Stimulated activated CD4-positive, alpha-beta T cell treated with anti-CD3 and anti-CD28 coated beads, Interleukin-2, amount 100 ng/mL, for 48 hours (primary cell): ENCODE measurements around the gene CPHXL.

Experiments
- DNase-seq, 2 donors: peaks; one replicate each; pipeline ENCODE4 v3.0.0-alpha.2; 2020

The CPHXL gene

DNA sequence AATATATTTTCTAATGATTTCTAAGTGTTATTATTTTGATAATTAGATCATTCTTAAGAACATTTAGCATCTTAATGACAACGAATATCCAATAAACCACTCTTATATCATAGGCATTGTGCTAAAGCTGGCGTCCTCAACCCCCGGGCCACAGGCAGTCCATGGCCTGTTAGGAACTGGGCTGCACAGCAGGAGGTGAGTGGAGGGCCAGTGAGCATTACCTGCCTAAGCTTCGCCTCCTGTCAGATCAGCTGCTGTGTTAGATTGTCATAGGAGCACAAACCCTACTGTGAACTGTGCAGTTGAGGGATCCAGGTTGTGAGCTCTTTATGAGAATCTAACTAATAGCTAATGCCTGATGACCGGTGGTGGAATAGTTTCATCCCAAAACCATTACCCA, 28.7 kb downstream of the CPHXL start:
- no peak for DNase-seq

DNA sequence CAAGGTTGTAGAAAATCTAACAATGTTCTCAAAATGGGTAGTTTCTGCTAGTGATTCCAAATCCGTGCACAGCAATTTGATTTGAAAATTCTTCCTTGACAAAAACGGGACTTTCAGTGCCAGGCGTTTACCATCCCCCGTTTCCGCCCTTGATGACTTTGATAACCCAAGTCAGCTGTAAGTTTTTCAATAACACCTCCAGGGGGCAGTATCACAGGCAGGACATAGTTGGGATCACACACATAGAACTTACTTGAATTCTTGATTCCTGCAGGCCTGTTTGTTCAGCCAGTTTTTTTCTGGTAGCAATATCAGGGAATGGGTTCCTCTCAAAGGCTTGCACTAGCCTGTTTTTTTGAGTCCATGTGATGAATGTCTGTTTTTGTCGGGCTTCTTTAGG, 30.6 kb downstream of the CPHXL start:
- no peak for DNase-seq

DNA sequence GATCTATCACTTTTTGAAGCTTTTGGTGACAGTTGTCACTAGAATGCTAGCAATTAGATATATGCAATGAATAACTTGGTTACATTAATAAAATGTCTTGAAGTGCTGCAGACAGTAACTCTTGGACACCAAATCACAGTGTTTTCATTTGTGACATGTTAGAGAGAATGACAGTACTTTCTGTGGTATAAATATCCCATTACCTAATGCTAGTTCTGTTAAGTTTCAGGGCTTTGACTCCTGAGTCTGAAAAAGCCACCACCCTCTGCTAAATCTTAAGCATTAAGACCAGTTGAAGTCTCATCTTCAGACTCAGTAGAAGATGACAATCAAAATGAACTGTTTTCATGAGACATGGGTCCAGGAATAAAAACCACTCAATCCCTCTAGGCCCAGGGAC, 38.9 kb downstream of the CPHXL start:
- DNase-seq, result no peak

DNA sequence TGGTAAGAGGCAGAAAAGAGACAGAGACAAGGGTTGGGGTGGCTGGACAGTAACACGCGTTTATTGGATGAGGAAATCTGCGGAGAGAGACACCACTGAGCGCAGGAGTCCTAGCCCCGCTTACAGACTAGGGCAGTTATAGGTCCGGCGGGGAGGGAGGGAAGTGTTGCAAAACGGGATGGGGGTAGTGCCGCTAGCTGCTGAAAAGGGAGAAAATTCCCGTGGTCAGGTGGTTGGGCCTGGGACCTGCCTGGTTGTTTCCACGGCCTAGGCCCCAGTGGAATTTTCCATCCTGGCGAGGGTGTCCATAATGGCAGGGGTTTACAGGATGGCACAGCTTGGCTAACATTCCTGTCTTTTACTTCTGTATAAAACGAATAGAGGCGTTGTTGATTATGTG, 44.0 kb downstream of the CPHXL start:
- no peak for DNase-seq

DNA sequence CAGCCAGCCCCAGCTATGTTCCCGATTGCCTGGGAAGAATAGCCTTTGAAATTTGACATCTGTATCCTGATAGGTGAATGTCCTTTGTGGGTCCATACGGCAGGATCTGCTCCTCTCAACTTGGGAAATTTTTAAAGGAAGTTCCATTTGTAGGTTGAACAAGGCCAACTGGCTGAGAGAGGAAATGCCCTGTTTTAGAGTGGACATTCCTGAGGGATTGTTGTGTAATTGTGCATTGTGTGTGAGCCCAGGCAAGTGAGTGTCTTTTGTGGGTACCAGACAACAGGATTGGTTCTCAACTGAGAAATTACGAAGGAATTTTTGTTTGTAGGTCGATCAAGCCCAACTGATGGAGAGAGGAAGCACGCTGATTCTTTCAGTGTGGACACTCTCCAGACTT, 46.9 kb downstream of the CPHXL start:
- DNase-seq, result no peak

DNA sequence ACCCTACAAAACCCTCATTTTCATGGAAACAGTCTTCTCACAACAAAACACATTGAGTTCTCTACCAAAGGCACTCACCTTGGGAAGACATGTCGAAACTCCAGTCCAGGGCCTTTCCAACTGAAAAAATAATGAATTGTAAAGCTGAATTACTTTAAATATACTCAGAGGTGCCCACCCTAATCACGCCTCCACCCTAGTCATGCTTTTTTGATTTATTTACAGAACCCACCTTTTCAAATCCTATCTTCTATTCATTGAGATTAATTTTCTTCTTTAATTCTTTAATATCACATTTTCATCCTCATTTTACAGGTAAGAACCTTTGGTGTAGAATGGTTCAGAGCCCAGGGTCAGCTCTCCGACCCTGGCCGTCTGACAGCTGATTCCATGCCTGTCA, 49.4 kb downstream of the CPHXL start, which contains the start of gene CPHXL2:
Gene CPHXL2, minus strand, starts transcription at position 101 of the 400 bp plus-strand sequence. Its CDS starts 10 bp downstream, at position 91.
- no peak for DNase-seq

DNA sequence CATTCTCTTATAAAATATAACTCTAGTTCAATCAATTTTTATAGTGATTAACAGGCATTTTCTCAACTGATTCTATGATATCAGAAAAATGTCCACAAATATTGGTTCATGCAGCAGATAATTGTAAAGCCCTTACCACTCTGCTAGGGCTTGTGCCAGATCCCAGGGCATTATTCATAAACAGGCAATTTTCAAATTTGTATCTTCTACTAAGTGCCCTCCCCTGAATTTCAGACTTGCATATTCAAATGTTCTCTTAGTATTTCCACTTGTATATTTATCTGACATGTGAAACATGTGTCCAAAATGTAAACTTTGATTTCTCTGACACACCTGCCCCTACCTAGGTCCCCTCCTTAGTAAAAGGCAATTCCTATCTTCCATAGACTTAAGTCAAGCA, 58.8 kb downstream of the CPHXL start:
- DNase-seq, result no peak
